Left forelimb (tissue), 1 donor: Measurements from ENCODE around the gene CHIT1.

Experiments
- DNase-seq: peaks from one replicate; pipeline ENCODE4 v3.0.0-alpha.2; 2018; ENCODE audit warnings: low spot score

The CHIT1 gene

GRCh38 chr1:203188686-203189232 is 40.7 kb downstream of the CHIT1 start:
- no peak for DNase-seq

- DNase-seq, result no peak
These were observed 41.7 kb downstream of the CHIT1 start for GRCh38 chr1:203187689-203188264.

GRCh38 chr1:203187304-203187685 is 42.2 kb downstream of the CHIT1 start:
- DNase-seq, result peak; percentile 15

GRCh38 chr1:203186446-203187303 is 42.8 kb downstream of the CHIT1 start, which contains the start of gene CHI3L1:
Gene CHI3L1 (minus strand): TSS chr1:203186704. CDS start chr1:203186623, 81 bp downstream.
- DNase-seq, result peak; percentile 55

GRCh38 chr1:203186091-203186445 is 43.4 kb downstream of the CHIT1 start:
- DNase-seq, result peak; percentile 47

- peak; percentile 22 for DNase-seq
These were observed 43.9 kb downstream of the CHIT1 start for GRCh38 chr1:203185585-203185984.

- DNase-seq, result peak; percentile 33
These were observed 44.4 kb downstream of the CHIT1 start for GRCh38 chr1:203185061-203185461.

GRCh38 chr1:203184467-203184866 is 45.0 kb downstream of the CHIT1 start:
- DNase-seq, result no peak

GRCh38 chr1:203183828-203184227 is 45.6 kb downstream of the CHIT1 start:
- DNase-seq, result no peak

GRCh38 chr1:203182387-203182953 is 47.0 kb downstream of the CHIT1 start:
- no peak for DNase-seq

- no peak for DNase-seq
These were observed 47.7 kb downstream of the CHIT1 start for GRCh38 chr1:203181586-203182386.

- DNase-seq, result no peak
These were observed 48.7 kb downstream of the CHIT1 start for GRCh38 chr1:203180611-203181330.

GRCh38 chr1:203179667-203180005 is 49.8 kb downstream of the CHIT1 start:
- DNase-seq, result no peak

GRCh38 chr1:203178821-203179666 is 50.4 kb downstream of the CHIT1 start:
- DNase-seq, result no peak

GRCh38 chr1:203178083-203178482 is 51.4 kb downstream of the CHIT1 start:
- no peak for DNase-seq

GRCh38 chr1:203177470-203178039 is 51.9 kb downstream of the CHIT1 start:
- DNase-seq, result no peak

- no peak for DNase-seq
These were observed 52.5 kb downstream of the CHIT1 start for GRCh38 chr1:203177036-203177405.

GRCh38 chr1:203176273-203177035 is 53.0 kb downstream of the CHIT1 start:
- no peak for DNase-seq

GRCh38 chr1:203175827-203176241 is 53.6 kb downstream of the CHIT1 start:
- DNase-seq, result no peak
